GM12874 (cell line): ENCODE measurements around the gene GOLPH3.

Source experiments
- CTCF ChIP-seq: IDR thresholded peaks from 2 replicates; pipeline ENCODE4 v1.5.1; 2011; ENCODE audit warnings: low read depth, mild to moderate bottlenecking, control low read depth, low read length, moderate library complexity; ENCODE audit not compliant: insufficient read depth

Gene GOLPH3

GRCh38 chr5:32126691-32127090 is 47.4 kb downstream of the GOLPH3 start:
- no peak for TF ChIP-seq CTCF

- no peak for TF ChIP-seq CTCF
Measured at GRCh38 chr5:32123889-32124676, 50.0 kb downstream of the GOLPH3 start.

- no peak for TF ChIP-seq CTCF
Measured at GRCh38 chr5:32123058-32123805, 50.9 kb downstream of the GOLPH3 start.

GRCh38 chr5:32116574-32117313 is 57.4 kb downstream of the GOLPH3 start:
- no peak for TF ChIP-seq CTCF

GRCh38 chr5:32115985-32116384 is 58.1 kb downstream of the GOLPH3 start:
- TF ChIP-seq CTCF = no peak

GRCh38 chr5:32110111-32110696 is 63.9 kb downstream of the GOLPH3 start:
- no peak for TF ChIP-seq CTCF

GRCh38 chr5:32109236-32109635 is 64.9 kb downstream of the GOLPH3 start:
- TF ChIP-seq CTCF = no peak
